Measurements from ENCODE around the gene CA10.
A peak's percentile ranks its signal among the peaks of the same experiment; 100 is the strongest.

DNA sequence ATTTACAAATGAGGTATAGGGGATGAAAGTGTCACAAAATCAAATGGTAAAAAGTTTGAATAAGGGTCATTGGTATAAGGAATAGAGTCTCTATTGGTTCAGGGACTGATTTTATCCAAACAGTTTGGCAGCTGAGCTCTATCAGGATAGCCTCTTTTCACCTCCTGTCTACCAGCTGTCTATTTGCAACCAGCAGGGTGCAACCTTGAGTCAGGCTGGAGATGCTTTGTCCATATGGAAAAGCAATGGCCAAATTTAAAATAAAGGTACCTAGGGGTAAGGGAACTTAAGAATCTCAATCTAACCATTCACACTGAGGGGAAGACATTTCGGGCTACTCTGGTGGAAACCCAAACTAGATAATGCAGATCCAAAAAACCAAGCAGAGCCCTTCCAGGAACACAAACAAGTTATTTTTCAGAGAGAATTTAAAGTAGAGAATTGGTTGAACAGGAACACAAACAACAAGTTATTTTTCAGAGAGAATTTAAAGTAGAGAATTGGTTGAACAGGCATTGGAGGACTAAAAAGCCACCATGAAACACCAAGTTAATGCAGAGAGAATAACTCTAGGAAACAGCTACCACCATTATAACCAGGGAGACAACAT is 12.6 kb upstream of the CA10 start:
- TF ChIP-seq, protein P1, sequence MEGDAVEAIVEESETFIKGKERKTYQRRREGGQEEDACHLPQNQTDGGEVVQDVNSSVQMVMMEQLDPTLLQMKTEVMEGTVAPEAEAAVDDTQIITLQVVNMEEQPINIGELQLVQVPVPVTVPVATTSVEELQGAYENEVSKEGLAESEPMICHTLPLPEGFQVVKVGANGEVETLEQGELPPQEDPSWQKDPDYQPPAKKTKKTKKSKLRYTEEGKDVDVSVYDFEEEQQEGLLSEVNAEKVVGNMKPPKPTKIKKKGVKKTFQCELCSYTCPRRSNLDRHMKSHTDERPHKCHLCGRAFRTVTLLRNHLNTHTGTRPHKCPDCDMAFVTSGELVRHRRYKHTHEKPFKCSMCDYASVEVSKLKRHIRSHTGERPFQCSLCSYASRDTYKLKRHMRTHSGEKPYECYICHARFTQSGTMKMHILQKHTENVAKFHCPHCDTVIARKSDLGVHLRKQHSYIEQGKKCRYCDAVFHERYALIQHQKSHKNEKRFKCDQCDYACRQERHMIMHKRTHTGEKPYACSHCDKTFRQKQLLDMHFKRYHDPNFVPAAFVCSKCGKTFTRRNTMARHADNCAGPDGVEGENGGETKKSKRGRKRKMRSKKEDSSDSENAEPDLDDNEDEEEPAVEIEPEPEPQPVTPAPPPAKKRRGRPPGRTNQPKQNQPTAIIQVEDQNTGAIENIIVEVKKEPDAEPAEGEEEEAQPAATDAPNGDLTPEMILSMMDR (IDR thresholded peaks at IDR 0.05; ENCODE audit: low read length): peak; percentile 59
- TF ChIP-seq EZH2 (IDR thresholded peaks at IDR 0.05; ENCODE audit: borderline replicate concordance, low read length): no peak
